Rectal smooth muscle tissue (tissue), 1 donor: ENCODE data around the gene PRR12.

Experiments used
- H3K27ac ChIP-seq: one replicate; pipeline ENCODE4 v1.7.0; 2013; ENCODE audit warnings: low read depth, low read length, inconsistent platforms
- H3K27me3 ChIP-seq: one replicate; pipeline ENCODE4 v1.7.0; 2013; ENCODE audit warnings: low read length; ENCODE audit not compliant: control insufficient read depth, insufficient read depth
- H3K36me3 ChIP-seq: one replicate; pipeline ENCODE4 v1.7.0; 2013; ENCODE audit warnings: low read length; ENCODE audit not compliant: control insufficient read depth, insufficient read depth
- H3K4me1 ChIP-seq: one replicate; pipeline ENCODE4 v1.7.0; 2013; ENCODE audit warnings: low read length; ENCODE audit not compliant: control insufficient read depth, insufficient read depth
- H3K4me3 ChIP-seq: one replicate; pipeline ENCODE4 v1.7.0; 2013; ENCODE audit warnings: low read length
- H3K9ac ChIP-seq: one replicate; pipeline ENCODE4 v1.7.0; 2013; ENCODE audit warnings: low read length

The PRR12 gene

DNA sequence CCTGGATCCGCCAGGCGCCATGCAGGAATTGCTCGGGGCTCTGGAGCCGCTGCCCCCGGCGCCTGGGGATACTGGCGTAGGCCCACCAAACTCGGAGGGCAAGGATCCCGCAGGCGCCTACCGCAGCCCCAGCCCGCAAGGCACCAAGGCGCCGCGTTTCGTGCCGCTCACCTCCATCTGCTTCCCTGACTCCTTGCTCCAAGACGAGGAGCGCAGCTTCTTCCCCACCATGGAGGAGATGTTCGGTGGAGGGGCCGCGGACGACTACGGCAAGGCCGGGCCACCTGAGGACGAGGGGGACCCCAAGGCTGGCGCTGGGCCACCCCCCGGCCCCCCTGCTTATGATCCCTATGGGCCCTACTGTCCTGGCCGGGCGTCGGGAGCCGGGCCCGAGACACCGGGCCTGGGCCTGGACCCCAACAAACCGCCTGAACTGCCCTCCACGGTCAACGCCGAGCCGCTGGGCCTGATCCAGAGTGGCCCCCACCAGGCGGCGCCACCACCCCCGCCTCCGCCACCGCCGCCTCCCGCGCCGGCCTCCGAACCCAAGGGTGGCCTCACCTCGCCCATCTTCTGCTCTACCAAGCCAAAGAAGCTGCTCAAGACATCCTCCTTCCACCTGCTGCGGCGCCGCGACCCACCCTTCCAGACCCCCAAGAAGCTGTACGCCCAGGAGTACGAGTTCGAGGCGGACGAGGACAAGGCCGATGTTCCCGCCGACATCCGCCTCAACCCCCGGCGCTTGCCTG lies 6.1 kb downstream of the PRR12 start:
- Histone ChIP-seq H3K4me3 (no peak overlapping the region), H3K27me3 (no peaks in the 10 kb centered on the region), H3K27ac (no peak overlapping the region), H3K9ac (no peak overlapping the region), H3K36me3 (peaks cover 46% of the 10 kb centered on the region), H3K4me1 (peaks cover 6% of the 10 kb centered on the region)

DNA sequence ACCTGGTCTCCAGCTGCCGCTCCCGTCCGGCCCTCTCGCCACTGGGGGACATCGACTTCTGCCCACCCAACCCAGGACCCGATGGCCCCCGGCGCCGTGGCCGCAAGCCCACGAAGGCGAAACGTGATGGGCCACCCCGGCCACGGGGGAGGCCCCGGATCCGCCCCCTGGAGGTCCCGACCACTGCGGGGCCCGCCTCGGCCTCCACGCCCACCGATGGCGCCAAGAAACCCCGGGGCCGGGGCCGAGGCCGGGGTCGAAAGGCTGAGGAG lies 6.7 kb downstream of the PRR12 start:
- peaks cover 46% of the 10 kb centered on the region for H3K36me3 ChIP-seq
- H3K4me3 ChIP-seq: no peak overlapping the region
- no peak overlapping the region for H3K9ac ChIP-seq
- H3K27ac ChIP-seq: no peak overlapping the region
- H3K4me1 ChIP-seq: peaks cover under 1% of the 10 kb centered on the region
- H3K27me3 ChIP-seq: no peaks in the 10 kb centered on the region

DNA sequence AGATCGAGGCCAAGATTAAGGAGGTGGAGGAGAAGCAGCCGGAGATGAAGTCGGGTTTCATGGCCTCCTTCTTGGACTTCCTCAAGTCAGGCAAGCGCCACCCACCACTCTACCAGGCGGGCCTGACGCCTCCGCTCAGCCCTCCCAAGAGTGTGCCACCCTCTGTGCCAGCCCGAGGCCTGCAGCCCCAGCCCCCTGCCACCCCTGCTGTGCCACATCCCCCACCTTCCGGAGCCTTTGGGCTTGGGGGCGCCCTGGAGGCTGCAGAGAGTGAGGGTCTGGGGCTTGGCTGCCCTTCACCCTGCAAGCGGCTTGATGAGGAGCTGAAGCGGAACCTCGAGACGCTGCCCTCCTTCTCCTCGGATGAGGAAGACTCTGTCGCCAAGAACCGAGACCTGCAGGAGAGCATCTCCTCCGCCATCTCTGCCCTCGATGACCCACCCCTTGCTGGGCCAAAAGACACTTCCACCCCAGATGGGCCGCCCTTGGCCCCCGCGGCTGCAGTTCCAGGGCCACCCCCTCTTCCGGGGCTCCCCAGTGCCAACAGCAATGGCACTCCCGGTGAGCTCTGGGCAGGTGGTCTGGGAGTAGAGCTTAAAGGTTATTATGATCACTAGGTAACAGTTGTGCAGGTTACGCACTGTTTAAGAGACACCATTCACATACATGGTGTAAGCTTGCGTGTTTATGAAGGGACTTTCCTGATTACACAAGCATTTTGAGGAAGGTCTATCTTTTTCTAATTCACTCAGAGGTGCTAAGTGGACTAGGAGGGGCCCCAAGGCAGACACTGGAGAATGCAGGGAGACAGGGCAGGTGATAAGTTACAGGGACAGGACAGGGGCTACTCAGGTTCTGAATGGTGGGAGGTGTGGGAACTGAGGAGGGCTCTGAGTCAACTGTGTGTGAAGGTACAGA lies 8.7 kb downstream of the PRR12 start:
- no peaks in the 10 kb centered on the region for H3K27me3 ChIP-seq
- no peaks in the 10 kb centered on the region for H3K4me1 ChIP-seq
- peaks cover 45% of the 10 kb centered on the region for H3K36me3 ChIP-seq
- H3K9ac ChIP-seq: no peak overlapping the region
- H3K4me3 ChIP-seq: no peak overlapping the region
- H3K27ac ChIP-seq: no peak overlapping the region

DNA sequence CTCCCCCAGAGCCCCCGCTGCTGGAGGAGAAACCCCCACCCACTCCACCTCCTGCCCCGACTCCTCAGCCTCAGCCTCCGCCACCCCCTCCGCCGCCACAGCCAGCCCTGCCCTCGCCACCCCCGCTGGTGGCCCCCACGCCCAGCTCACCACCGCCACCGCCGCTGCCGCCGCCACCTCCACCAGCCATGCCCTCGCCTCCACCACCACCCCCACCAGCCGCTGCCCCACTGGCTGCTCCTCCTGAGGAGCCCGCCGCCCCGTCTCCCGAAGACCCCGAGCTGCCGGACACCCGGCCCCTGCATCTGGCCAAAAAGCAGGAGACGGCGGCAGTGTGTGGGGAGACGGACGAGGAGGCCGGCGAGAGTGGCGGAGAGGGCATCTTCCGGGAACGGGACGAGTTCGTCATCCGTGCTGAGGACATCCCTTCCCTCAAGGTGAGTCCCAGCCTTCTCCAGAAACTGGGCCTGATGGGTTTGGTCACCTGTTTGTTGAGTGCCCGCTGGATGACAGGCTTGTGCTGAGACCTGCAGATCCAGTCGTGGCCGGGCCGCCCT lies 10.6 kb downstream of the PRR12 start:
- no peak overlapping the region for H3K4me3 ChIP-seq
- H3K9ac ChIP-seq: no peak overlapping the region
- H3K36me3 ChIP-seq: peaks cover 42% of the 10 kb centered on the region
- no peaks in the 10 kb centered on the region for H3K27me3 ChIP-seq
- no peaks in the 10 kb centered on the region for H3K4me1 ChIP-seq
- no peak overlapping the region for H3K27ac ChIP-seq

DNA sequence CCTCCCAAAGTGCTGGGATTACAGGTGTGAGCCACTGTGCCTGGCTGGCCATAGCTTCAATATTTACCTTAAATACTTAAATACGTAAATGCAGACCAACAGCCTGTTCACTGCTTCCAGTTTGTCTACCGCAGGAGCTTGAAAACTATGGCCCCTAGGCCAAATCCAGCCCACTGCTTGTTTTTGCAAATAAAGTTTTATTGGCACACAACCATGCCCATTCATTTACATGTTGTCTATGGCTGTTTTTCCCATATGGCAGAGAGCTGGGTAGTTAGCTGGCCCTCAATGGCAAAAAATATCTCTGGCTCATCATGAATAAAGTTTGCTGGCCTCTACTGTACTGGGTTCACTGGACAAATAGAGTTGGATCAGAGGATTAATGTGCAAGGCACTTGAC lies 11.8 kb downstream of the PRR12 start:
- Histone ChIP-seq H3K27me3 (no peaks in the 10 kb centered on the region), H3K27ac (no peak overlapping the region), H3K4me3 (no peak overlapping the region), H3K9ac (no peak overlapping the region), H3K36me3 (peaks cover 40% of the 10 kb centered on the region), H3K4me1 (no peaks in the 10 kb centered on the region)

DNA sequence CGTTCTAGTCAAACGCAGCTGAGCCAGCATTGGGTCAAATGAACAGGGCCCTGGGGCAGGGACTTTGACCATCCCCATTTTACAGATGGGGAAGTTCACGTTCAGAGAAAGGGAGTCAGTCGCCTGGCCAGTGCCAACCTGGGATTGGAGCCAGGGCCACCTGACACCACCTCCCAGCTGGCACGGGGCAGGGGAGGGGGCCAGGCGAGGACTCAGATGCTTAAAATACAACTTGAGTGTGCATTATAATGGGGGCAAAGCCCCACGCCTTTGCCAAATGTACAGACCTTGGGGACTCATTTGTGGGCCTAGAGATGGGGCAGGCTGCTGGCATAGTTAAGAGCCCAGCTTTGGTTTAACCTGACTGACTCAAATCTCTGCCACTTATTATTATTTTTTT lies 14.6 kb downstream of the PRR12 start:
- H3K27me3 ChIP-seq: no peaks in the 10 kb centered on the region
- no peak overlapping the region for H3K9ac ChIP-seq
- H3K36me3 ChIP-seq: peaks cover 30% of the 10 kb centered on the region
- no peaks in the 10 kb centered on the region for H3K4me1 ChIP-seq
- H3K27ac ChIP-seq: no peak overlapping the region
- H3K4me3 ChIP-seq: no peak overlapping the region

DNA sequence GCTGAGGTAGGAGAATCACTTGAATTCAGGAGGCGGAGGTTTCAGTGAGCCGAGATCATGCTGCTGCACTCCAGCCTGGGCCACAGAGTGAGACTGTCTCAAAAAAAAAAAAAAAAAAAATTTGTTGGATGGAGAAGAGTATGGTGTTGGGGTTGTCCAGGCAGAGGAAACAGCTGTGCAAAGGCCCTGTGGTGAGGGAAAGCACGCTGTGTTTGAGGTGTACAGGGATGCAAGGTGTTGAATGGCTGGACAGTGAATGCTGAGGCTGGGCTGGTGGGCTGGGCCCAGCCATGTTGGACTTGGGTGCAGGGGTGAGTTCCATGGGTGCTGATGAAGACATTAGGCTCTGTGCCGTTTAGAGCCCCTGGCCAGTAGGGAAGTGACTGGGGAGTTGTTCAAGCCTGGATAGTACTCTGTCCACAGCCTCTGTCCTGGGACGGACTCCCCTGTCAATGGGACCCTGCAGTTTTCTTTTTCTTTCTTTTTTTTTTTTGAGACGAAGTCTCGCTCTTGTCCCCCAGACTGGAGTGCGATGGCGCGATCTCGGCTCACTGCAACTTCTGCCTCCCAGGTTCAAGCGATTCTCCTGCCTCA lies 18.6 kb downstream of the PRR12 start:
- H3K9ac ChIP-seq: no peak overlapping the region
- H3K4me1 ChIP-seq: no peaks in the 10 kb centered on the region
- no peaks in the 10 kb centered on the region for H3K27me3 ChIP-seq
- no peak overlapping the region for H3K27ac ChIP-seq
- peaks cover 16% of the 10 kb centered on the region for H3K36me3 ChIP-seq
- no peak overlapping the region for H3K4me3 ChIP-seq

DNA sequence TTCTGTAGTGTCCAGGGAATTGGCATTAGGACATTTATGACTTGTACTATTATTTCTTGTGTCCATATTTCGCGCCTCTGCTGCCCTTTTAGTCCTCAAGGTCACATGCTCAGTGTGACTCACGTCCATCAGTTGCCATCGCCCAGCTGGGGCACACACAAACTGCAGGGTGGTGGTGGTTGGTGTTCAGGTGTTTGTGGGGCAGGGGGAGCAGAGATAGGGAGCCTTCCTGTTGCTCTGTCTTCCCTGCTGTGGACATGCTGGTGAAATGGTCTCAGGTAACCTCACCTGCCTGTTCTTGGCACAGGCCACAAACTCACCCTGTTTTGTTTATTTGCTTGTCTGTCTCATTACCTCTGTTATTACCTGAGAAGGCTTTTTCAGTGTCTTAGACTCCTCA lies 22.4 kb downstream of the PRR12 start:
- Histone ChIP-seq H3K27ac (no peak overlapping the region), H3K27me3 (no peaks in the 10 kb centered on the region), H3K9ac (no peak overlapping the region), H3K36me3 (peaks cover 42% of the 10 kb centered on the region), H3K4me3 (no peak overlapping the region), H3K4me1 (no peaks in the 10 kb centered on the region)

DNA sequence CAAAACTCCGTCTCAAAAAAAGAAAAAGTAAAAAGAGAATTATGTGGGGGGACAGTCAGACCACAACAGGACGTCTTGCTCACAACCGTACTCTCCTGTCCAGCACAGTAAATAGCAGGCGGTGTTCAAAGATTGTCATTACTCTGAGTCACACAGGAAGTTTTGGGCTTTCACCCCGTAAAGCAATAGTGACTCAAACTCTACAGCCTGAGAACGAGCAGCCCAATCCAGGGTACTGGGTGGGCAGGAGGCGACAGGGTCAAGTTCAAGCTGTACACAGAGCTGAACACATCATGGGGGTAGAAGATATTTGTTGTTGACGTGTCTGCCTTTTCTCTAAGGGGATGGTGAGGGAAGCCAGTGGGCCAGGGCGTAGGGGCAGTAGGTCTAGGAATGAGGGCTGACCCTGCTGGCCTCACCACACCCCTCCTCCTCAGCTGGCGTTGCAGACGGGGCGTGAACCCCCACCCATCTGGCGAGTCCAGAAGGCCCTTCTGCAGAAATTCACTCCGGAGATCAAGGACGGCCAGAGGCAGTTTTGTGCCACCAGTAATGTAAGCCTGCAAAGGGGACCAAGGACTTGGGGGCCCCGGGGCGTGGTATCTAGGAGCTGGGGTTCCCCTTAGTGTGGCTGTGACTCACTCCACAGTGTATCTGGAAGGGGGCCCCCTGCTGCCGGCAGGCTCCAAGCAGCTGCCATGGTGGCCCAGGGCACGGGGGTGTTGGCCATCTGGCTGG lies 23.3 kb downstream of the PRR12 start:
- Histone ChIP-seq H3K27ac (no peak overlapping the region), H3K4me3 (no peak overlapping the region), H3K36me3 (peaks cover 41% of the 10 kb centered on the region), H3K27me3 (no peaks in the 10 kb centered on the region), H3K9ac (no peak overlapping the region), H3K4me1 (no peaks in the 10 kb centered on the region)

DNA sequence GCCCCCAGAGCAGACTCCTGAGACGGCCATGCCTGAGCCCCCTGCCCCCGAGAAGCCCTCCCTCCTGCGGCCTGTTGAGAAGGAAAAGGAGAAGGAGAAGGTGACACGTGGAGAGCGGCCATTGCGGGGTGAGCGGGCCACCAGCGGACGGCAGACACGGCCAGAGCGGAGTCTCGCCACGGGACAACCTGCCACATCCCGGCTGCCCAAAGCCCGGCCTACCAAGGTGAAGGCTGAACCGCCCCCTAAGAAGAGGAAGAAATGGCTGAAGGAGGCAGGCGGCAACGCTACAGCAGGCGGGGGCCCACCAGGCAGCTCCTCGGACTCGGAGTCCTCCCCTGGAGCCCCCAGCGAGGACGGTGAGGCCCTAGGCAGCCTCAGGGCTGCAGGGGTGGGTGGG lies 24.9 kb downstream of the PRR12 start:
- Histone ChIP-seq H3K27ac (no peak overlapping the region), H3K36me3 (peaks cover 41% of the 10 kb centered on the region), H3K4me3 (no peak overlapping the region), H3K27me3 (no peaks in the 10 kb centered on the region), H3K4me1 (no peaks in the 10 kb centered on the region), H3K9ac (no peak overlapping the region)

DNA sequence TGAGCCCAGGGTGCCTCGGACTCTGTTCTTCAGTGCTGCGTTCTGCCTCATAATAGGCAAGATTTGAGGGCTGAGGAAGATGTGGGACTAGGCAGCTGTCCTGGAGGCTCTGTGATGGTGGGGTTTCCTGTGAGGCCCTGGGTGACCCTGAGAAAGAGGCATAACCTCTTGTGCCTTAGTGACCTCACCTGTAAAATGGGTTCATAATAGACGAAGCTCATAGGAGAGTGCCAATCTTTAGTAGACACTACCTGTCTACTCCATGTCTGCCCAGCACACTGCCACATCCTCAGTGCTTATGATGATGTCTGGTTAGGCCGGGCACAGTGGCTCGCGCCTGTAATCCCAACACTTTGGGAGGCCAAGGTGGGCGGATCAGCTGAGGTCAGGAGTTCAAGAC lies 25.6 kb downstream of the PRR12 start:
- H3K9ac ChIP-seq: no peak overlapping the region
- H3K4me1 ChIP-seq: no peaks in the 10 kb centered on the region
- H3K27ac ChIP-seq: no peak overlapping the region
- no peaks in the 10 kb centered on the region for H3K27me3 ChIP-seq
- no peak overlapping the region for H3K4me3 ChIP-seq
- peaks cover 43% of the 10 kb centered on the region for H3K36me3 ChIP-seq

DNA sequence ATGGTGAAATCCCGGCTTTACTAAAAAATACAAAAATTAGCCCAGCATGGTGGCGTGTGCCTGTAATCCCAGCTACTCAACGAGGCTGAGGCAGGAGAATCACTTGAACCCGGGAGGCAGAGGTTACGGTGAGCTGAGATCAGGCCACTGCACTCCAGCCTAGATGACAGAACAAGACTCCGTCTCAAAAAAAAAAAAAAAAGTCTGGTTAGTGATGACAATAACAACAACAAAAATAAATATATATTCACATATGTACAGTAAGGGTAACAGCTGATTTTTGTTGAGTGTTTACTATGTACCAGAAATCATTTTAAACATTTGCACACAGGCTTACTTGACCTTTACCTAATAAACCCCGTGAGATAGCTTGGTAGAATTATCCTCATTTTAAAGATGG lies 26.0 kb downstream of the PRR12 start:
- Histone ChIP-seq H3K36me3 (peaks cover 46% of the 10 kb centered on the region), H3K4me3 (no peak overlapping the region), H3K27me3 (no peaks in the 10 kb centered on the region), H3K4me1 (no peaks in the 10 kb centered on the region), H3K9ac (no peak overlapping the region), H3K27ac (no peak overlapping the region)
